Glutamatergic neuron (in vitro differentiated cells): ENCODE measurements around the gene TMEM259. TPM values are rescaled to one million over a fixed set of nuclear protein-coding genes. Genes with fewer than 3 reads are reported as not detected.

Experiments used
- DNase-seq: peaks from one replicate; pipeline ENCODE4 v3.0.0; 2022
- H3K27ac Mint-ChIP-seq: one replicate; pipeline ENCODE4 v1.8.0; 2020; ENCODE audit warnings: mild to moderate bottlenecking, mixed read lengths, inconsistent platforms; ENCODE audit not compliant: unreplicated experiment
- H3K27me3 Mint-ChIP-seq: one replicate; pipeline ENCODE4 v1.8.0; 2020; ENCODE audit warnings: mild to moderate bottlenecking, moderate library complexity, mixed read lengths, inconsistent platforms; ENCODE audit not compliant: unreplicated experiment
- H3K36me3 Mint-ChIP-seq: one replicate; pipeline ENCODE4 v1.8.0; 2020; ENCODE audit warnings: mild to moderate bottlenecking, mixed read lengths, inconsistent platforms; ENCODE audit not compliant: unreplicated experiment
- H3K4me1 Mint-ChIP-seq: one replicate; pipeline ENCODE4 v1.8.0; 2020; ENCODE audit warnings: mild to moderate bottlenecking, low read depth, mixed read lengths, inconsistent platforms; ENCODE audit not compliant: unreplicated experiment
- H3K4me3 Mint-ChIP-seq: one replicate; pipeline ENCODE4 v1.8.0; 2020; ENCODE audit warnings: mild to moderate bottlenecking, mixed read lengths, inconsistent platforms; ENCODE audit not compliant: unreplicated experiment
- H3K9me3 Mint-ChIP-seq: one replicate; pipeline ENCODE4 v1.8.0; 2020; ENCODE audit warnings: mild to moderate bottlenecking, moderate library complexity, mixed read lengths, inconsistent platforms; ENCODE audit not compliant: unreplicated experiment
- CTCF ChIP-seq: fragments of 200-600 bp; sonication (generic); IDR thresholded peaks from one replicate; pipeline ENCODE4 v1.5.0; 2021; ENCODE audit not compliant: partially characterized antibody, unreplicated experiment
- total RNA-seq: library from RNA; stranded (reverse); fragmentation: NEBNext Ultra II Directional; extraction: Animal tissue kit (Norgen Biotek cat#: 25700); gene quantifications from one replicate; pipeline ENCODE4 v1.2.1, GENCODE V29; 2021; ENCODE audit not compliant: unreplicated experiment

The TMEM259 gene
- total RNA-seq, 1 donor from 2014 or later = 222 TPM

- peak; percentile 96 for DNase-seq
- TF ChIP-seq CTCF = no peak
- Mint-ChIP-seq H3K4me3 (peak overlapping the region; percentile 87), H3K27me3 (peaks cover 13% of the 10 kb centered on the region), H3K27ac (peak overlapping the region; percentile 95), H3K36me3 (no peaks in the 10 kb centered on the region), H3K4me1 (peaks cover 8% of the 10 kb centered on the region), H3K9me3 (peaks cover 15% of the 10 kb centered on the region)
Measured at GRCh38 chr19:980133-980998, 40.6 kb downstream of the TMEM259 start.

DNA sequence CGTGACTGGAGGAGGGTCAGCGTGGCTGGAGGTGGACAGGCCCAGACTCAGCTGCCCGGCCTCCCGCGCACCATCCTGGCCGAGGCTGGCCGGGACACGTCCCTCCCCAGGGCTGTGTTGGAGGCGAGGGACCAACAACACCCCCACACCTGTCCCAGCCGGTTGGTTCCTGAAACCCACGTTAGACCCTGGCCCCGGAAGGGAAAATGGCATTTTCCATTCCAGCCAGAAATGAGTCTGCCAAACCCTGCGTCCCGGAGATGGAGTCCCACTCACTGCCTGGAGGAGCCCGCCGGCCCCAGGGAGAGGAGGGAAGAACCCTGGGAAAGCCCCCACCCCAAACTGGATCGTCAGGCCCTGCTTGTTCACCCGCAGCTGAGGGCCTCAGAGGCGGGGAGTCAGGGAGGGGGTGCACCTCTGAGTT lies 41.6 kb downstream of the TMEM259 start:
- Mint-ChIP-seq H3K4me3 (no peak overlapping the region), H3K27me3 (peaks cover 10% of the 10 kb centered on the region), H3K36me3 (no peaks in the 10 kb centered on the region), H3K9me3 (peaks cover 14% of the 10 kb centered on the region), H3K27ac (no peak overlapping the region), H3K4me1 (peaks cover 4% of the 10 kb centered on the region)
- peak; percentile 29 for DNase-seq
- no peak for TF ChIP-seq CTCF

- Mint-ChIP-seq H3K4me1 (peaks cover 6% of the 10 kb centered on the region), H3K27me3 (peaks cover 16% of the 10 kb centered on the region), H3K9me3 (peaks cover 12% of the 10 kb centered on the region), H3K4me3 (no peak overlapping the region), H3K36me3 (no peaks in the 10 kb centered on the region), H3K27ac (no peak overlapping the region)
- DNase-seq = peak; percentile 33
- TF ChIP-seq CTCF = no peak
Measured at GRCh38 chr19:977058-977464, 43.9 kb downstream of the TMEM259 start.

GRCh38 chr19:976476-976875 lies 44.4 kb downstream of the TMEM259 start:
- Mint-ChIP-seq H3K27me3 (peaks cover 16% of the 10 kb centered on the region), H3K27ac (peak overlapping the region; percentile 70), H3K4me3 (no peak overlapping the region), H3K36me3 (no peaks in the 10 kb centered on the region), H3K9me3 (peaks cover 11% of the 10 kb centered on the region), H3K4me1 (peaks cover 6% of the 10 kb centered on the region)
- TF ChIP-seq CTCF = no peak
- peak; percentile 21 for DNase-seq

DNA sequence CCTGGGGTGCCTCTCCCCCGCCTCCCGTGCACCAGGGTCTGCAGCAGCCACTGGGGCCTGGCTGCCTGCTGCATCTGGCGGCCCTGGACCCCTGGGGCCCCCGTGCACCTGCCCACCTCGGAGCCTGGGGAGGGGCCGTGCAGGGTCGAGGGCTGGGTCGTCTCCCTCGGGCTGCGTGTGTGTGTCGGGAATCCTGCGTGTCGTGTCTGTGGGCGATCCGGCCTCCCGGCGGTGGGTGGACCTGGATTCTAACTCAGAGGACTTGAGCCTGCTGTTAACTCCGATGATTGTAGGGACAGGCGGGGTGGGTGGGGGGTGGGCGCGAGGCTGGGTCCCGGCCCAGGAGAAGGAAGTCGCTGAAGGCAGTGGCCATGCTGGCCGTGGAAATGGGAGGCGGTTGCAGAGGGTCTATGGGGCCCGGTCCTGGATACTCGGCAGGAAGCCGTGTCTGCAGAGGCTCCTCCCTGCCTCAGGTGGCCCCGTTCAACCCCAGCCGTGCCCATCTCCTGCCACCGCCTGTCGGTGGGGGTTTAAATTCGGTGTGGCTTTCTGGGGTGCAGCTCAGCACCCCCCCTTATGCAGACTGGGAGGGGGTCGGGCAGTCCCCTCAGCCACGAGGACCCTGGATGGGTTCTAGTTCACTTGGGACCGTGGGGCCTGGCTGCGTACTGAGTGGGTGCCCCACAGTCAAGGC lies 46.2 kb downstream of the TMEM259 start:
- Mint-ChIP-seq H3K27me3 (peaks cover 11% of the 10 kb centered on the region), H3K36me3 (no peaks in the 10 kb centered on the region), H3K27ac (no peak overlapping the region), H3K4me3 (no peak overlapping the region), H3K4me1 (peaks cover 4% of the 10 kb centered on the region), H3K9me3 (peaks cover 9% of the 10 kb centered on the region)
- TF ChIP-seq CTCF = no peak
- peak; percentile 37 for DNase-seq
